Inflammatory macrophage treated with lipopolysaccharide for 1 hour (primary cell): ENCODE measurements around the gene SLC22A12.
"Not testable (repeated sequence)": the region's sequence is repeated elsewhere in the genome, so short reads cannot be mapped to it uniquely, and the experiment has no call there.

Source experiments
- DNase-seq, 2 donors: peaks; one replicate each; pipeline ENCODE4 v3.0.0-alpha.2; 2020 to 2022

The SLC22A12 gene

GRCh38 chr11:64590763-64591221, at the start of gene SLC22A12:
Gene SLC22A12, plus strand, starts transcription at chr11:64591220. Its CDS starts 337 bp downstream, at chr11:64591557.
- no peak for DNase-seq

- no peak for DNase-seq
Measured at GRCh38 chr11:64542172-64543125, 48.6 kb upstream of the SLC22A12 start.

- DNase-seq: no peak
Measured at GRCh38 chr11:64543818-64544217, 47.2 kb upstream of the SLC22A12 start.

DNA sequence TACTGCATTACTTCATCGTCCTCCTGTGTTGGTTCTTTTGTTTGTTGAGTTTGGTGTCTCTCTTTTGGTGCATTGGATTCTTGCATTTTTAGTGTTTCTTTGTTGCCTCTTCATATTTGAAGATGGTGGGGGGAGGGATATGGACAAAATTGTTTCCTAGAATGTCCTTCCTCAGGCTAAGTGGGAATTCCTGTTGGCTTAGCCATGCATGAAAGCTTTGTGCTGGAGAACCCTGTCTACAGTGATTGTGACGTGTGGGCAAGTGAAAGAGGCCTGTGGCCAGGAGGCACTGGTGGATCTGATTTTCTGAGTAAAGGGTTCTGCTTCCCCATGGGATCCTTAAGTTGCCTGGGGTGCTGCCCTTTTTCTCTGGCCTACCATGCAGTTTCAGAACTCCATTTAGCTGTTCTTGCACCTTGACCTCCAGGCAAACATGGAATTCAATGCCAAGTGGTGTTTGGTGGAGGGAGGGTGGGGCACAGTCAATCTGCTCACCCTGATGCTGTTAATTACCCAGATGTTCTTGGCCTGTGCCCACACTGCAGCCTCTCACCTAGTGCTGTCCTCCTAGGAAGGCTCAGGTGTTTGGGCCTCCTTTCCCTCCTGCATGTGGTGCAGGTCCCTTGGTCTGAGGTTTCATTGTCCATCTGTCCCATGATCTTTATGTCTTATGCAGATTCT, 46.3 kb upstream of the SLC22A12 start:
- DNase-seq: no peak

DNA sequence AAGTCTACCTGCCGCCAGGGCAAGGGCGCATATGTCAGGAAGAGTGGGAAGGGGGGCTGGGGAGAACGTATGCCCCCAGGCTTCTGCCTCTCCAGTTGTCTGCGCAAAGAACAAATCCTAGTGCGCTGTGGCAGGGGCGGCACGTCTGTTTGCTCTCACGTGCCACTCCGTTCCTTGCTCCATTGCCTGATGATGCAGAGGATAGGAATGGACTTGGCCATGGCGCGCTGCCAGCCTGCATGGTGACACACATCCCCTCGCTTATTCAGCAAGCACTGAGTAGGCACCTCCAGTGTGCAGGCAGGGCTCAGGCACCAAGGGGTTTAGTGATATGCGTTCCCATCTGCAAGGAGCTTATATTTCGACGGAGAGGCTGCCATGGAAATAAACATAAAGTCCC, 45.4 kb upstream of the SLC22A12 start:
- DNase-seq: no peak

DNA sequence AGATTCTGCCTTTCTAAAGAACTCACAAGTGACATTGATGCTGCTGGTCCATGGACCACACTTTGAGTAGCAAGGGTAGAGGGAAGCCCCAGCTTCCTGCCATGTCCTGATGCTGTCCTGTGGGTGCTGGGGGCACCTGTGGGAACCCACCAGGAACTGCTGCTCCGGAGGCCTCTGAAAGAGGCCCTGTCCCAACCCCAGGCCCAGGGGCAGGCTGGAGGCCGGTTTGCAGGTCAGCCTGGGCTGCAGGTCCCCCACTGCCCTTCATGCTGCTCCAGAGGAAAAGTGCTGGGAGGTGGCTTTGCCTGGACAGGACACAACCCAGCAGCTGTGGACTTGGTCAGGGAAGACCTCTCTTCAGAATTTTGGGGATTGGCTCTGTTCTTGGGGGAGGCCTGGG, 44.8 kb upstream of the SLC22A12 start:
- DNase-seq: no peak

DNA sequence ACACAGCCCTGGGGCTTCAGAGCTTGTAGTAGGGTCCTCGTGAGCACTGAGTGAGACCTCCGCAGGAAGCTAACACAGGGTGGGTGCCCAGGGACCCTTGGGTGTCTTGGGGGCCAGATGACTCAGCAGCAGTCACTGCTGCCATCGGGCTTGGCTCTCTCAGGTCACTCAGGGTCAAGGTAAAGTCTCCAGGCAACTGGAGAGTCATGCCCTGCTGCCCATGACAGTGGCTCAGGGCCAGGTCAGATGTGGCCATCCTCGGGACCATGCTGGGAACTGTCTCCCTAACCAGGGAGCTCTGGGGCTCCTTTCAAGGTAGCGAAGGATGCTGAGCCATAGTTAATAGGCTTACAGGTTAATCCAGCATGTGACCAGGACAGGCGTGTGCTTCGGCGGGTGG, 44.4 kb upstream of the SLC22A12 start:
- DNase-seq: no peak

GRCh38 chr11:64549969-64550368, 41.1 kb upstream of the SLC22A12 start:
- DNase-seq: no peak

DNA sequence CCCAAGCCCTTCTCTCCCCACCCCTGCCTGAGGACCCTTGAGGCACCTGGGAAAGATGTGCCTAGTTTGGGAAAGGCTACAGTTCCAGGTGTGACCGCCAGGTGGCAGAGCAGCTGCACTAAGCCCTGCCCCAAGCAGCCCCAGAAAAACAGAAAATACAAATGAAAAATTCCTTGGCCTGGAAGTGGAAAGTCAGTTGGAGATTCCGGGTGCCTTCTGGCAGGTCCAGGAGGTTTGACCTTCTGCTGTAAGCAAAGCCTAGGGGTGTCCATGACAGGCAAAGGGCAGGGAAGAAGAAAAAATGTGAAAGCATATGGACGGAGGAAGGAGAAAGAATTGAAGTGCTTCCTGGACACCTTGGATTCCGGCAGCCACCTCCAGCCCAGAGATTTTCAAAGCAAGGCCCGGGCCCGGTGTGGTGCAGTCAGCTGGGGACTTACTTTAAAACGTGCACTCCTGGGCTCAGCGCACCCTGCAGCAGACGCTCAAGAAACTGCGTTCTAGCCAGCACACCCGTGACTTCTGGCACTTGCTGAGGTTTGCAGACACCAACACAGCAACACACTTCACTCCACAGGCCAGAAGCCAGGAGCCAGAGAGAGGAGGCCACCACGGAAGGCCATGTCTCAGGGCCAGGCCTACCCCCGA, 37.3 kb upstream of the SLC22A12 start:
- peak; percentile 7 to 73 for DNase-seq

- no peak for DNase-seq
Measured at GRCh38 chr11:64556044-64556720, 34.8 kb upstream of the SLC22A12 start.

DNA sequence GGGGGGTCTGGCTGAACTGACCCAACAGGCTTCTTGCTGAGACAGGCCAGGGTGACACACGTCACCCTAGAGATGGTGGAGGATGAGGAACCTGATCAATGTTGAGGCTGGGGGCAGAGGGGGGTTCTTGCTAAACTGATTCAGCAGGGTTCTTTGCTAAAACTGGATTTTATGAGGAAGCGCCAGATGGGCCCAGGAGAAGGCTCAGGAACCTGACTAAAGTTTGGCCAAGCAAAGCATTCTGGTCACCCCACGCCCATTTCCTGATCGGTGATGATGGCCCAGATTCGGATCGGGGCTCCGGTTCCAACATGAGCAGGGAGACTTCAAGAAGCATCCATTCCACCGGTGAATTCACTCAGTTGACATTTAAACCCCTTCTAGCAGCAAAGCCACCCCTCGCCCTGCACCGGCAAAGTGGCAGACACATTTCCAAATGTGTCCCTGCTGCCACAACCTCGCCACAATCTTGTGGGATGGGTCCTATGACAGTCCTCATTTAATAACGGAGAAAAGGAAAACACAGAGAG, 34.2 kb upstream of the SLC22A12 start:
- DNase-seq: no peak

DNA sequence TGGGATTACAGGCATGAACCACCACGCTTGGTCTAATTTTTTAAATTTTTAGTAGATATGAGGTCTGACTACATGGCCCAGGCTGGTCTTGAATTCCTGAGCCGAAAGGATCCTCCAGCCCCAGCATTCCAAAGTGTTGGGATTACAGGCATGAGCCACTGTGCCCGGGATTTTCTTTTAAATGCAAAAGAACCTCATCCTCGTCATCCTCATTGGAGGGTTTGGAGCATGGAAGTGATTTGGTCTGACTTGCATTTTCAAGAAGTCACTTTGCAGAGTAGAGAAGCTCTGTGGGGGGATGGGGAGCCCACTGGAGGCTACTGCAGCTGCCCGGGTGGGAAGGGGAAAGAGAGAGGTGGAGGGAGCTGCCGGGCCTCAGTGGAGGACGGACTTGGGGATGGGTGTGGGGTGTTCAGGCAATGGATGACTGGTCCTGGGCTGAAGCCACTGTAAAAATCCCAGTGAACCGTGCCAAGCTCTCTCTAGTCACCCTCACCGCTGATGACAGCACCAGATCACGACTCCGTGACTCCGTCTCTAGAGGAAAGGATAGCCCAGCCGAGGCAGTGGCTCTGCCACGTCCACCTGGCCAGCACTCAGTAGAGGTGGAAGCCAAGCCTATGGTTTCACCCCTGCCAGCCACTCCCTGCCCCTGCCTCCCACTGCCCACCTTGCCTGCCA, 32.8 kb upstream of the SLC22A12 start:
- DNase-seq: no peak

GRCh38 chr11:64558869-64559268, 32.2 kb upstream of the SLC22A12 start:
- no peak for DNase-seq

DNA sequence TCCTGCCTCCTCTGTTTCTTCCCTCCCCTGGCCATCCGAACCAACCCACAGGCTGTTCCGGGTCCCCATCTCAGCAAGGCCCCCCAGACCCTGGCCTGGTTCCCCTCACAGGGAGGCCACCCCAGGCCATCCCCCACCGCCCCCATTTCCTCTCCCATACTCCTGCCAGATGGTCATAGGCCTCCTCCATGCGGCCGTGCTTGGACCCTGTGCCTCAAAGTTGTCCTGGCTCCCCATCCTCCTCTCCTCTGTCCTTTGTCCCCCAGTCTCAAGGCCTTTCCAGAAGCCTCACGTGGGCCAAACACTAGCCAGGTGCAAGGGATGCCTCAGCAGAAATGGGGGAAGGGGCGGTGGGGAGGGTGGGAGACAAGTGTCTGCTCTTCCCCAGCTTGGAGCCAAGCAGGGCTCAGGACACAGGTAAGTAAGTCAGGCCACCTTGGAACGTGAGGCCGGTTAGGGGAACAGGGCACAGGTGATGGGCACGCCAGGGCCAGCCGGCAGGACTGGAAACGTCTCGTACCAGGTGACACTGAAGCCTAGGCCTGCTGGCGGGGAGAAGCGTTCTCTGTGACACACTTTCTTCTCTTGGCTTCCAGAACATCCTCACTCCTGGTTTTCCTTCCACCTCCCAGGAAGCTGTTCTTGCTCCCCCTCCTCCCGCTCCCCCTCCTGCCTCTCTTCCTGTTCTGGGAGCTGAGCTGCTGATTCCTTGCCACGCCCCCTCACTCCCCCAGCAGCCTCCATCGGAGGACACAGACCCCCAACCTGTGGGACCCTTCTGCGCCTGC, 31.5 kb upstream of the SLC22A12 start:
- DNase-seq: no peak

- DNase-seq: no peak
Measured at GRCh38 chr11:64560139-64560771, 30.8 kb upstream of the SLC22A12 start.

DNA sequence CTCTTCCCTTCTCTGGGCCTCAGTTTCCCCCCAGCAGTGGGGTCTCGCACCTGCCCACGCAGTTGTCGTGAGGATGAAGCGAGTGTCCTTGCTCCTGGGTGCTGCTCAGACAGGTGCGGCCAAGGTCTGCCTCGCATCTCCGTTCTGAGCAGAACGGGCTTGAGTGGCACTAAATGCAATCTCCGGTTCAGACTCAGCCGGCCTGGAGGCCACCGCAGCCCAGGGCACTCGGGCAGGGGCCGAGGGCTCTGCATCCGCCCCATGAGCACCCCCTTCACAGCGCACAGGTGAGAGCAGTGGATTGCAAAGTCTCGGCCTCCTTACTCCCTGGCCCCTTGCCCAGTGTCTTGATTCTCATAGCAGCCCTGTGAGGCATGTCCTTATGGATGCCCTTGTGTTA, 30.1 kb upstream of the SLC22A12 start:
- no peak for DNase-seq

DNA sequence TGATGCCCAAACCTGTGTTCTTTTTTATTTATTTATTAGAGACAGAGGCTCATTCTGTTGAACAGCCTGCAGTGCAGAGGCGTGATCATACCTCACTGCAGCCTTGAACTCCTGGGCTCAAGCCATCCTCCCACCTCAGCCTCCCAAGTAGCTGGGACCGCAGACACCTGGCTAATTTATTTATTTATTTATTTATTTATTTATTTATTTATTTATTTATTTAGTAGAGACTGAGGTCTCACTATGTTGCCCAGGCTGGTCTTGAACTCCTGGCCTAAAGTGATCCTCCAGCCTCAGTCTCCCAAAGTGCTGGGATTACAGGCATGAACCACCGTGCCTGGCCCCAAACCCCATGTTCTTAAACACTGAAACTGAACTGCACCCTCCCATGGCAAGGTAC, 29.6 kb upstream of the SLC22A12 start:
- DNase-seq: not testable (repeated sequence)

- no peak for DNase-seq
Measured at GRCh38 chr11:64561984-64562722, 28.9 kb upstream of the SLC22A12 start.

- DNase-seq: no peak
Measured at GRCh38 chr11:64562723-64563351, 28.2 kb upstream of the SLC22A12 start.
